Common myeloid progenitor, CD34-positive (primary cell): ENCODE results near the gene ZNF197. TPM values are rescaled to one million over a fixed set of nuclear protein-coding genes. Genes with fewer than 3 reads are reported as not detected.
"Not testable (repeated sequence)": the region's sequence is repeated elsewhere in the genome, so short reads cannot be mapped to it uniquely, and the experiment has no call there.

Experiments
- CTCF ChIA-PET: fragments of 350-600 bp; sonication (Branson Sonifier 250); formaldehyde crosslinking; loops from one replicate; lab custom pipeline; 2021; ENCODE audit warnings: antibody characterized with exemption; lab: Charles Lee
- POLR2A ChIA-PET: fragments of 350-600 bp; sonication (Branson Sonifier 250); formaldehyde crosslinking; loops from one replicate; lab custom pipeline; 2021; ENCODE audit warnings: antibody characterized with exemption; lab: Charles Lee
- DNase-seq, 3 donors: peaks; one replicate each; pipeline versions ENCODE4 v3.0.0 to v3.0.0-alpha.2; 2013
- H3K27ac ChIP-seq, 2 experiments: 1 replicate in 1 of 2; 2 replicates in 1 of 2; pipeline ENCODE4 v1.7.0; 2013; ENCODE audit warnings: inconsistent platforms in 2 of 2, low read length in 2 of 2, mild to moderate bottlenecking in 2 of 2, low read depth in 1 of 2, moderate library complexity in 1 of 2; ENCODE audit not compliant: severe bottlenecking in 2 of 2, insufficient read depth in 1 of 2, poor library complexity in 1 of 2
- H3K27me3 ChIP-seq, 5 experiments: replicated peaks in 2 of 5; 1 replicate in 3 of 5; 2 replicates in 2 of 5; pipeline versions ENCODE4 v1.6.1 to v1.7.0; 2013; ENCODE audit warnings: low read length in 4 of 5, mild to moderate bottlenecking in 2 of 5, moderate library complexity in 2 of 5, inconsistent platforms in 1 of 5; ENCODE audit not compliant: insufficient read depth in 5 of 5, control insufficient read depth in 4 of 5
- H3K36me3 ChIP-seq, 4 experiments: 1 replicate in 2 of 4; 2 replicates in 2 of 4; pipeline versions ENCODE4 v1.6.1 to v1.7.0; 2013; ENCODE audit warnings: low read length in 3 of 4, control low read depth in 1 of 4, mild to moderate bottlenecking in 1 of 4; ENCODE audit not compliant: control insufficient read depth in 4 of 4, insufficient read depth in 4 of 4
- H3K4me1 ChIP-seq, 4 experiments: 1 replicate in 3 of 4; 2 replicates in 1 of 4; pipeline versions ENCODE4 v1.6.1 to v1.7.1; 2013; ENCODE audit warnings: low read length in 3 of 4, mild to moderate bottlenecking in 3 of 4, control low read depth in 1 of 4, inconsistent platforms in 1 of 4, moderate library complexity in 1 of 4; ENCODE audit not compliant: control insufficient read depth in 4 of 4, insufficient read depth in 4 of 4; ENCODE audit errors: control extremely low read depth in 1 of 4
- H3K4me3 ChIP-seq, 7 experiments: 1 replicate in 4 of 7; 2 replicates in 3 of 7; pipeline versions ENCODE4 v1.5.1 to v1.7.0; 2013; ENCODE audit warnings: mild to moderate bottlenecking in 7 of 7, low read length in 6 of 7, moderate library complexity in 6 of 7, inconsistent platforms in 2 of 7, low read depth in 2 of 7, control low read depth in 1 of 7; ENCODE audit not compliant: insufficient read depth in 4 of 7, control insufficient read depth in 1 of 7; ENCODE audit errors: extremely low read depth in 1 of 7
- H3K9me3 ChIP-seq, 5 experiments: 1 replicate in 4 of 5; 2 replicates in 1 of 5; pipeline versions ENCODE4 v1.6.1 to v1.7.1; 2013; ENCODE audit warnings: low read length in 4 of 5, mild to moderate bottlenecking in 2 of 5, inconsistent platforms in 1 of 5, low read depth in 1 of 5, moderate library complexity in 1 of 5; ENCODE audit not compliant: control insufficient read depth in 4 of 5, insufficient read depth in 2 of 5; ENCODE audit errors: control extremely low read depth in 1 of 5
- WGBS: methylation state at CpG from one replicate; pipeline ENCODE4 v1.1.5; 2013; ENCODE audit not compliant: insufficient coverage; 5-methylcytosine and 5-hydroxymethylcytosine counted together
- polyA plus RNA-seq: library from polyadenylated mRNA; unstranded; fragments of 120-200 nt; gene quantifications from one replicate; pipeline ENCODE4 v1.2.1, GENCODE V29; 2013

Gene ZNF197
- polyA plus RNA-seq, result 18.7 TPM

DNA sequence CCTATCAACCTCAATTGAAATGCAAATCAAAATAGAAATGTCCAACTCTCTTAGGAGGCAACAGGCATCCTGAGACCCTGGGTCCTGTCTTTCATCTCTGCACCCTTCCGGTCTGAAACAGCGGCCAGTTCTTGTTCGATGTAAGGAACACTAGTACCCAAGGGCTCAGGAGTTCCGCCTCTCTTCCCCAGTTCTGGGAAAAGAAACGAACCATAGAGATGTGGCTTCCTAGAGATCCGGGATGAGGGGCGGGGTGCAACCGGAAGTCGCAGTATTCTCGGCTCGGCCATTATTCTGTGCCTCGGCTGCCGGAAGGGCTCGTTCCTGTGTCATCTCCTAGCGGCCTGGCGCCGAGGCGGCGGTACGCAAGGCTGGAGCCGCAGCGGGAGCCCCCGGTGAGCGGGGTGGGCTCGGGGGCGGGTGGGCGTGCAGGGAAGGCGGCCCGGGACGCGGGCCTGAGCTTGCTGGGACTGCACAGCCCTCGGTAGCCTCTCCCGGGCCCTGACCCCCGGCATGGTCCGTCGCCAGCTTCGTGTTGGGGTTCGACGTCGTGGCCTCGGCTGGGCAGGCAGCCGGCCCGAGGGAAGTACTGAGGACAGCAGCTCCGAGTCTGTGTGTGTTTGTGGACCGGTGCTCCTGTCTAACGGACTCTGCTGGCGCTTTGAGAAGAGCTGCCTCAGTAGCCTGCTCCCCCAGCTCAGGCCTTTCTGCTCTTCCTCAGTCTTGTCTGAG, at the start of gene ZNF197:
Gene ZNF197 (plus strand): TSS at position 288 of the 732 bp plus-strand sequence. CDS start 4,119 bp downstream, outside the sequence.
- ChIA-PET CTCF (no interaction called here), POLR2A (interaction anchor here (0.7 to 0.8 kb wide), 3 partner anchors 40 to 1152 kb away, joined by 3 to 5 read pairs (median 4); partner anchors contain the start of gene ZNF660)
- Histone ChIP-seq H3K9me3 (peaks cover 0 to 17% (median 0%) of the 10 kb centered on the region in 5 experiments), H3K4me1 (peaks cover 3 to 13% (median 8%) of the 10 kb centered on the region in 4 experiments), H3K36me3 (peaks cover 5 to 19% (median 13%) of the 10 kb centered on the region in 4 experiments), H3K4me3 (peak within 1 kb of the TSS; percentile 60 to 93 (median 82)), H3K27ac (peak within 1 kb of the TSS; percentile 76 to 89), H3K27me3 (no peaks in the 10 kb centered on the region)
- 0% methylated on average over 30 of the region's 47 CpGs for WGBS
- DNase-seq, result peak; percentile 62 to 78 (median 69)

DNA sequence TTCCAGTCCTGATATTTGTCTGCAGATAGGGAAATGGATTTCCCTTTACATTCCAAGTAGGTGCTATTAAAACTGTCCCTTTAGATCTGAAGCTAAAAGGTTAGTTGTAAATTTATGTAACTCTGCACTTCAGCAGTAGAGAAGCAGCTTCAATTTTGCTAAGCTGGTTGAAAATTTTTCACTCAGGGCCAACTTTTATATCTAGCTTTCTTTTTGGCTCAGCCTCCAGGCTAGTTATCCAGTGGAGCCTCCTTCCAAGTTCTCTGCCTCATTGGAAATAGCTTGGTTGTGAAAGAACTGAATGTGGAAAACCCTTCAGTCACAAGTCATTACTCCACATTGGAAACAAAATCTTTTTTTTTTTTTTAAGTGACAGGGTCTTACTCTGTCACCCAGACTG, 48.2 kb upstream of the ZNF197 start:
- H3K36me3 ChIP-seq, result peaks cover 0 to 44% (median 7%) of the 10 kb centered on the region in 4 experiments
- no peak overlapping the region for H3K27ac ChIP-seq
- H3K4me3 ChIP-seq, result no peak overlapping the region
- H3K9me3 ChIP-seq, result peaks cover 6 to 65% (median 36%) of the 10 kb centered on the region in 5 experiments
- H3K4me1 ChIP-seq, result no peaks in the 10 kb centered on the region
- peaks cover 0 to 6% (median 0%) of the 10 kb centered on the region in 5 experiments for H3K27me3 ChIP-seq
- DNase-seq, result no peak
- ChIA-PET CTCF (no interaction called here), POLR2A (no interaction called here)

DNA sequence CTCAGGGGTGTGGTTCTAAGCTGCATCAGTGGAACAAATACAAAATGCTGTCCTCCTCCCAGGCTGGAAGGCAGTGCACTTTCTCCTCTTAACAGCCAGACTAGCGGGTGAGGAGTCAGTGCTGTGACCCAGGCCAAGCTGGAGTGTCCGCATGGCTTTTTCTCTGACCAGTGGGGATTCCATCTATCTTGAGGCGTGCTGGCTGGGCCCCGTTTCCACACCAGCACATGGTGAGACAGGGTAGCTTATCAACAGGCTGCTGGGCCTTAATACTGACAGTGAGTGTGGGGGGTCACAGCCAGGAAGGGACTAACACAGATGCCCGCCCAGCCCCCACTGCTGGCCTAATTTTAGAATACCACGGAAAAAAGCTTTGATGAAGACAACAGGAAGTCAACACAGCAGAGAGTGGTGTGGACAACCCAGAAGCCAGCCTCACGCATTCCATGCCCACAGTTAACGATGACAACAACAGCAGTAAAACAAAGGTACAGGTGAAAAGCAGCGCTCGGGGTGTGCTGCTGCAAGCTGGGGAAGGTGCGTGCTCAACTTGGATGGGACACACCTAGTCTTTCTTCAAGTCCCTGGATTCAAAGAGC, 47.4 kb upstream of the ZNF197 start:
- H3K4me3 ChIP-seq, H3K27ac ChIP-seq, DNase-seq, POLR2A ChIA-PET, H3K4me1 ChIP-seq, CTCF ChIA-PET, H3K27me3 ChIP-seq: not testable (repeated sequence)
- Histone ChIP-seq H3K9me3 (peaks cover 6 to 61% (median 33%) of the 10 kb centered on the region in 5 experiments), H3K36me3 (peaks cover 0 to 36% (median 4%) of the 10 kb centered on the region in 4 experiments)
- 100% methylated on average over 3 of the region's 11 CpGs for WGBS

DNA sequence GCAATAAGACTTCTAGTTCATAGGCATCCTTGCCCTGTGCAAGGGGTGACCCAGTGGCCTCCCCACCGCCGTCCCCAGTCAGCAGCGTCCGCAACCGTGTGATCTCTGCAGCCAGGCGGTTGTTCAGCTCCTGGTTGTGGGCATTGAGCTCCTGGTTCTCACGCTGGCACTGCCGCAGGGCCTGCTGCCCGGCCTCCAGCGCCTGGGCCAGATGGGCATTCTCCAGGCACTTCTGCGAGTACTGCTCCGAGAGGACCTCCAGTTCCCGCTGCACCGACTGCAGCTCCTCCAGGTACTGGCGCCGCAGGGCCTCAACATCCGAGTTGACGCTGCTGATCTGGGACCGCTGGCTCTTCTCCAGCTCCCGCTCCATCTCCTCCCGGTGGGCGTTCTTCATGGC, 46.5 kb upstream of the ZNF197 start:
- H3K4me1 ChIP-seq, CTCF ChIA-PET, H3K27ac ChIP-seq, H3K4me3 ChIP-seq, H3K27me3 ChIP-seq, POLR2A ChIA-PET, DNase-seq: not testable (repeated sequence)
- WGBS, result 98% methylated on average over 21 of the region's 22 CpGs
- H3K9me3 ChIP-seq, result peaks cover 6 to 54% (median 27%) of the 10 kb centered on the region in 5 experiments
- peaks cover 0 to 31% (median 3%) of the 10 kb centered on the region in 4 experiments for H3K36me3 ChIP-seq

DNA sequence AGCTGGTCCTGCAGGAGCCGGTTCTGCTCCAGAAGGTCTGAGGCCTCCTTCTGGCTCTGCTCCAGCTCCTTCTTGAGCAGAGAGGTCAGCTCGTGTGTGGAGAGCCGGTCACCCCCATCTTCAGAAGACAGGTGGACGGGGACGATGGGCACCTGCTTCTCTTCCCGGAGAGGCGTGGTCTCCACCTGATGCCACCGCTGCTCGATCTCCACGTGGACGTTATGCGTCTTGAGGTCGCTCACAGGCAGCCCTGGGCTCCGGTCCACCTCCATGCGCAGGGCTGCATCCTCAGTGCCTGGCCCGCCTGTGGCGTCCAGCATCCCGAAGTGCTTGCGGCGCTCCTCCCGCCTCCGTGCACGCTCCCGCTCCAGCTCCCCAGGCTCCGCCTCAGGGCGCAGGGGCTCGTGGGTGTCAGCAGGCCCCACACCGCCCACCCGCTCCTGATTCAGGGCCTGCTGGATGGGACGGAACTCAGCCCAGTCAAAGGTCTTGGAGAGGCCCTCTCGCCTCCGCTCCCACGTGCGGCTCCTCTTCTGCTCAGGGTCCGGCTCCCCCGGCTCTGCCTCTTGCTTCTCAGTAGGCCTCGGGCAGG, 45.8 kb upstream of the ZNF197 start:
- peaks cover 0 to 30% (median 3%) of the 10 kb centered on the region in 4 experiments for H3K36me3 ChIP-seq
- peaks cover 2 to 47% (median 27%) of the 10 kb centered on the region in 5 experiments for H3K9me3 ChIP-seq
- CTCF ChIA-PET, H3K4me1 ChIP-seq, DNase-seq, H3K27ac ChIP-seq, POLR2A ChIA-PET, H3K4me3 ChIP-seq, H3K27me3 ChIP-seq: not testable (repeated sequence)
- 97% methylated on average over 34 of the region's 37 CpGs for WGBS

DNA sequence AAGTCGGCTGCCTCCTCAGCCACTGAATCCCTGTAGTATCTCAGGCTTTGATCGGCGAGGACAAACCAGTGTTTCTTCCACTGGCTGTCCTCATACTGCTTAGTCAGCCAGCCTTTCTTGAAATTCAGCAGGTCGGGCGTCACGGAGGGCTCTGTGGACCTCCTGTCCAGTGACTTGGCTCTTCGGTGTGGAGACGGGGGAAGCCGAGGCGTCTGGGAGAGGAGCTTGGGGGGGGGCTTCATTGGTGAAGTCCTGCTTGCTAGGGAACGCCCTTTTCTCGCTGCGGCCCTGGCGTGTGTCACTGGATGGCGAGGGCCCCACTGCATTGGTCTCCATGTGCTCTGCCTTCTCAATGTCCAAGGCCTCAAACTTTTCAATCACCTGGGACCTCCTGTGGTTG, 45.1 kb upstream of the ZNF197 start:
- H3K4me1 ChIP-seq, H3K27me3 ChIP-seq, H3K27ac ChIP-seq, DNase-seq, CTCF ChIA-PET, H3K4me3 ChIP-seq, POLR2A ChIA-PET: not testable (repeated sequence)
- WGBS, result 97% methylated on average over 14 of the region's 15 CpGs
- Histone ChIP-seq H3K36me3 (peaks cover 0 to 27% (median 3%) of the 10 kb centered on the region in 4 experiments), H3K9me3 (peaks cover 2 to 43% (median 25%) of the 10 kb centered on the region in 5 experiments)
